Sciatic nerve (tissue), 2 donors: ENCODE results near the gene EDEM3. TPM values are rescaled to one million over a fixed set of nuclear protein-coding genes. Genes with fewer than 3 reads are reported as not detected.
"Not testable (repeated sequence)": the region's sequence is repeated elsewhere in the genome, so short reads cannot be mapped to it uniquely, and the experiment has no call there.

Experiments used
- ATAC-seq: fragments of 200-7000 bp; cut with Tn5 transposase; one replicate; pipeline ENCODE4 v1.9.1; 2020; ENCODE audit warnings: mild to moderate bottlenecking, moderate library complexity
- DNase-seq: peaks from one replicate; pipeline ENCODE4 v3.0.0-alpha.2; 2020; ENCODE audit warnings: low spot score
- intact Hi-C: fragments of 100-400 bp; cut with DNase I; formaldehyde crosslinking; loops from one replicate; pipeline ENCODE4 v1.14.2; 2022
- total RNA-seq: library from RNA; stranded (reverse); fragmentation: NEBNext Ultra II Directional; extraction: Animal tissue kit (Norgen Biotek cat#: 25700); gene quantifications from one replicate; pipeline ENCODE4 v1.2.1, GENCODE V29; 2021
- donor health status: DM: no; HTN: no; CAD: no.
- donor health status: DM: no; HTN: no; CAD: no.

EDEM3 gene
- total RNA-seq, 1 donor from 2014 or later, result 46.0 TPM

DNA sequence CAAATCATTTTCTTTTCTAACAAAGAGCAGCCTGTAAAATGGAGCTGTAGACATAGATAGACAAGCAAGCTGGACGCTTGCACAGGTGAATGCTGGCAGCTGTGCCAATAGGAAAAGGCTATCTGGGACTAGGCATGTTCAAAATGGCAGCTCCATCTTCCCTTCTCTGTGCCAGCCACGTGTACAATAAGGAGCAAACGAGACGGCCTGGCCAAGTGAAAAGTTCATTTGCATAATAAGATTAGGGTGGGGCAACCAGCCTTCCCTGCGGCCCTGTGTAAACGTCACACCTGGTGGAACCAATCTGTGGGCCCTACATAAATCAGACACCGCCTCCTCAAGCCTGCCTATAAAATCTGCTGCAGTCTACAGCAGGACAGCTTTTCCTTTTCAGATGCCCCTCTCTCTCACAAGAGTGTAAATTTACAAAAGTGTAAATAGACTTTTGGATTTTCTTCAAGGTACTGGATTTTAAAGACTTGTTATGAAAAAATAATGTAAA lies 16.6 kb upstream of the EDEM3 start:
- DNase-seq (no peak), ATAC-seq (no peak)
- intact Hi-C loops, result no loop called here

- intact Hi-C loops, result no loop called here
- ATAC-seq (no peak), DNase-seq (no peak)
Observed at GRCh38 chr1:184770181-184770979, 15.7 kb upstream of the EDEM3 start.

GRCh38 chr1:184769241-184769640 lies 14.6 kb upstream of the EDEM3 start:
- no peak for ATAC-seq
- no peak for DNase-seq
- intact Hi-C loops, result no loop called here

DNA sequence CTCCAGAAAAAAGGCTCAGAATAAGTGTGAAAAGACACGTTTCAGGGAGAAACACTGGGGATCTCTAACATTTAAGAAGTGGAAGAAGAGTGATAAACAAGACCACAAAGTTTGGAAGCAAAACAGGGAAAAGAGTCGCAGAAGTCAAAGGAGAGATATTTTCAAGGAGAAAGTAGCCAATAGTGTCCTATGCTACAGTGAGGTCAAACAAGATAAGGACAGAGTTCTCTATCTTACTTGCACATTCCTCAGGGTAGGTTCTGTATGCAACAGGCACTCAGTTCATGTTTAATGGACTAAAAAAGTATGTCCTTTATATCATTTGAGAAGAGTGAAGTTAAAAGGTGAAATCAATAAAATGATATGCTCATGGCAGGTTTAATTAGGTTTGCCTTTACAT lies 13.8 kb upstream of the EDEM3 start:
- DNase-seq, result no peak
- intact Hi-C loops, result no loop called here
- no peak for ATAC-seq

- DNase-seq (no peak), ATAC-seq (no peak)
- intact Hi-C loops, result no loop called here
Observed at GRCh38 chr1:184767591-184767990, 12.9 kb upstream of the EDEM3 start.

- no peak for DNase-seq
- ATAC-seq, result no peak
- intact Hi-C loops, result no loop called here
Observed at GRCh38 chr1:184764483-184764882, 9.8 kb upstream of the EDEM3 start.

DNA sequence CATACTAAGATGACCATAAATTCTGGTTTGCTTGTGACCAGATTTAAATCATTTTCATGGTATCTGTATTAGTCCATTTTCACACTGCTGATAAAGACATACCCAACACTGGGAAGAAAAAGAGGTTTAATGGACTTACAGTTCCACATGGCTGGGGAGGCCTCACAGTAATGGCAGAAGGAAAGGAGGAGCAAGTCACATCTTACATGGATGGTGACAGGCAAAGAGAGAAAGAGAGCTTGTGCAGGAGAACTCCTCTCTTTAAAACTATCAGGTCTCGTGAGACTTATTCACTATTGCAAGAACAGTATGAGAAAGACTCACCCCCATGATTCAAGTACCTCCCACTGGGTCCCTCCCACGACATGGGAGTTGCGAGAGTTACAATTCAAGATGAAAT lies 8.9 kb upstream of the EDEM3 start:
- intact Hi-C loops, ATAC-seq, DNase-seq: not testable (repeated sequence)

DNA sequence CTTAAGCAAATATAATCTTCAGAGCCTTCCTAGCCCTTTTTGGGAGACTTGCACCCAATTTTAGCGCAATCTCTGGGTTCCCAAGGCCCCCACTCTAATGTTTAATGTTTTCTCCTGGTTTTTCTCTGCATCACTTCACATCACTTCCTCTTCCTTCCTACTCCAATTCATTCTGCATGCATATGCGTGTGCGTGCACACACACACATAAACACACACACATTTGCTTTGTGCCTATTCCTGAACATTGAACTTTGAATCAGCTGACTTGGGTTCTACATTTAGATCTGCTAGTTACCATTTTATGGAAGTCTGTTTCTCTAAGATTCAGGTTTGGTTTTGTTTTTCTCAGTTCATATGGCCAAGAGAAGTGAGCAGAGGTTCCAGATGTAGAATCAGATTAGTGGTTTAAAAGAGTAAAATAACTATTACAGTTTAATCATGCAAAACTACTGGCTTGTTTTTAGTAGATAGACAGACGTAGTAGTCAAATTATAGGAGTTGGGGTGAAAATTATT lies 7.4 kb upstream of the EDEM3 start:
- DNase-seq (no peak), ATAC-seq (no peak)
- intact Hi-C loops, result no loop called here

- intact Hi-C loops, result no loop called here
- DNase-seq, result no peak
Observed at GRCh38 chr1:184759651-184760050, 5.0 kb upstream of the EDEM3 start.

DNA sequence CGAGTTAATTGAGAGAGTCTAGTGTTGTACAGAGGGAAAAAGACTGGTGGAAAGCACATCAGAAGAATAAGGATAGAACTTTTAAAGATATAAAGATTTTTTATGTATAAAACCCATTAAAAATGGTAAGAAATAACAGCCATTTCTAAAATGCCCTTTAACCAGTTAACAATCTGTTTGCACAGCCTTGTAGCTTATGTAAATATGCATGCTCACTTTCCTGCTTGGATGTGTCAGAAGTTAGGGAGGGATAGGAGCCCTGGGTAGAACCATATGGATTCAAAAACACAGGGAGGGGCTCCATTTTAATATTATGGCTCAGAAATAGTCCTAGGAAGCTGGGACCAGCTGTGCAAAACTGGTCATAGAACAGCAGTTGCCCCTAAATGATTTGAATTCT lies 4.5 kb upstream of the EDEM3 start:
- intact Hi-C loops, result no loop called here
- DNase-seq (no peak), ATAC-seq (no peak)

More at GRCh38 chr1:184759651-184760050, 5.0 kb upstream of the EDEM3 start:
- ATAC-seq, result no peak

- ATAC-seq (no peak), DNase-seq (no peak)
- intact Hi-C loops, result no loop called here
Observed at GRCh38 chr1:184757891-184758290, 3.2 kb upstream of the EDEM3 start.

DNA sequence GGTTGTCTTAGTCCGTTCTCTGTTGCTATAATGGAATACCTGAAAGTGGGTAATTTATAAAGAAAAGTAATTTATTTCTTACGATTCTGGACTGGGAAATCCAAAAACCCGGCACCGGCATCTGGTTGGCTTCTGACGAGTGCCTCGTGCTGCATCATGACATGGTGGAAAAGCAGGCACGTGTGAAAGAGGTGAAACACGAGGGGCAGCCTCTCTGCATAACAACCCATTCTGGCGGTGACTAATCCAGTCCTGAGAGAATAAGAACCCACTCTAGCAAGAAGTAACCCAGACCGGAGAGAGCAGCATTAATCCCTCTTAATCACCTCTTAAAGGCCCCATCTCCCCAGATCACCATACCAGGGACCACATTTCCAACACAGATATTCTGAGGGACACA lies 2.7 kb upstream of the EDEM3 start:
- DNase-seq, result no peak
- intact Hi-C loops, result no loop called here
- no peak for ATAC-seq

DNA sequence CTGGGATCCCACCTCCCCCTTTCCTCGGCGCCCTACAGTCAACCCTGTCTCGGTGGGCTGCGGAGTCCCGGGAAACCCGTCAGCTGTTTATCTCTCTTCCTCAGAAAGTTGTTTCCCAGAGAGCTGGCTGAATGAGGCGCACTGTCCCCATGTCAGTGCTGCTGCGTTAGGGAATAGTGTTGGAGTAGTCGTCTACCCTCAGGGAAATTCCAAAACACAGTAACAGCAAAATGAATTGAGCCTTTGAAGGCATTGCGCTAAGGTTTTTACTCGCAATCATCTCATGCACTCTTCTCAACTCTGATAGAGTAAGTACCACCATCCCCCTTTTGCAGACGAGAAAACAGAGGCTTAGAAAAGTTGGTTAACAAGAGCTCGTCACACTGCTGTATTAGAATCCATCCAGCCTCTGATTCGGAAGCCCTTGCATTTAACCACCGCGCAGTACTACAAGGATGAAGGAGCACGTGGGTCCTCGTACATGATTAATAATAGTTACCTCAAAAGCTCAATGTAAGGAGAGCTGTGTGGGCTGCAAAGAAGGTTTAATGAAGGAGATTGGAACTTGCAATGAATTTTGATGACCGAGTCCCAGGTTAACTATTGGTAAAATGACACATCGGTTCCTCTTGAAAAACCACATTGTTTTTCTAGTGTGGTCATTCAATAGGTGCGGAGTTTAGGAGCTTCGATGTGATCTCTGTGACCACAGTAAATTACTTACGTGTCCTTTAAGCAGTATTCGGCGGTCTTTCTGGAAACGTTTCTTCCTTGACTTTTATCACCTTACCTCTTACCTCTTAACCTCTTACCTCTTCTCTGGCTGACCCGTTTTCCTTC lies 788 bp upstream of the EDEM3 start:
- DNase-seq (no peak), ATAC-seq (peak; percentile 38)
- intact Hi-C loops, result no loop called here

DNA sequence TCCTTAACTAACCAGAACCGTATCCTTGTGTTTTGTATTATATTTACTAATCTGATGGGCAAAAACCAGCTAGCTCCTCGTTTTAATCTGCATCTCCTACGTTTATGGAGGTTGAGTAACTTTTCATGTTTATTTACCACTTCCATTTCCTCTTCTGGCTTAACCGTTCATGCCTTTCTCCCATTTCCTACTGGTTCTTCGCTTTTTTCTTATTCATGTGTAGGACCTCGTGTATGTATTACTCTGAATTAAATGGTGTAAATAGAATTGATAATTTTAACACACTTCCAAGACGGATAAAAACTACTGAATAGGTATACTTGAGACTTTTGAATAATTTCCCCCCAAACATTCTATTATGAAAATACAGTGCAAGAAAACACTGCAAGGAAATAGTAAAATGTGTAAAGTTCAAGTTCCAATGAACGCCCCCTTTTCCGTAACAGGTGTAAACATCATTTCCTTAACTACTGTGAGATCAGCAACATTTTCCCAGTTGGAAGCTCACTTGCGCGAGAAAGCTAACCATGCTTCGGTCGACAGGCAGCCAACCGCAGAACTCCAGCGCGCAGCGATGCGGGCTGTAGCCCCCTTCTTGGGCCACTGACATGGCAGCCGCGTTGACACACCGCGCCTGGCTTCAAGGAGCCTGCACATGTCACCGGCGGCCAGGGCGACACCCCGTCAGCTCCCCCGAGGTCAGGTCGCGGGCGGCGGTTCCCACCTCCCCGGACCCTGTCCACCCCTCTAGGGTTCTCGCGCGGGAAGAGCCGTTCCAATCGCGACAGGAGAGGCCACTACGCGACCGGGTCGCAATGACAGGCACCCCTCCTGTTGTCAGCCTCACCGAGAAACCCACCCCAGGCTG lies 816 bp downstream of the EDEM3 start:
- no peak for ATAC-seq
- intact Hi-C loops, result no loop called here
- DNase-seq, result peak; percentile 72

- intact Hi-C loops, result no loop called here
- DNase-seq (no peak), ATAC-seq (no peak)
Observed at GRCh38 chr1:184753117-184753516, 1.5 kb downstream of the EDEM3 start.

- intact Hi-C loops, result no loop called here
- ATAC-seq, result no peak
Observed at GRCh38 chr1:184752656-184753055, 2.0 kb downstream of the EDEM3 start.

GRCh38 chr1:184748740-184749139 lies 5.9 kb downstream of the EDEM3 start:
- ATAC-seq, result peak; percentile 60
- DNase-seq, result no peak
- intact Hi-C loops, result no loop called here

More at GRCh38 chr1:184752656-184753055, 2.0 kb downstream of the EDEM3 start:
- DNase-seq, result no peak

GRCh38 chr1:184747089-184747955 lies 7.3 kb downstream of the EDEM3 start:
- no peak for DNase-seq
- intact Hi-C loops, result no loop called here
- no peak for ATAC-seq
